GM20431 (cell line): Measurements from ENCODE around the gene TOR1B.

Source experiments
- in situ Hi-C: fragments of 300-500 bp; cut with MseI, MboI; formaldehyde crosslinking; loops from one replicate; pipeline ENCODE4 v1.15.0; 2020; ENCODE audit warnings: low sequenced_read_pairs; ENCODE audit not compliant: unreplicated experiment

Gene TOR1B

GRCh38 chr9:129810116-129810515 is 7.1 kb downstream of the TOR1B start:
- in situ Hi-C loops: no loop called here

GRCh38 chr9:129810788-129811187 is 7.8 kb downstream of the TOR1B start:
- in situ Hi-C loops: no loop called here

- in situ Hi-C loops: no loop called here
Observed at GRCh38 chr9:129811967-129812363, 9.0 kb downstream of the TOR1B start.

DNA sequence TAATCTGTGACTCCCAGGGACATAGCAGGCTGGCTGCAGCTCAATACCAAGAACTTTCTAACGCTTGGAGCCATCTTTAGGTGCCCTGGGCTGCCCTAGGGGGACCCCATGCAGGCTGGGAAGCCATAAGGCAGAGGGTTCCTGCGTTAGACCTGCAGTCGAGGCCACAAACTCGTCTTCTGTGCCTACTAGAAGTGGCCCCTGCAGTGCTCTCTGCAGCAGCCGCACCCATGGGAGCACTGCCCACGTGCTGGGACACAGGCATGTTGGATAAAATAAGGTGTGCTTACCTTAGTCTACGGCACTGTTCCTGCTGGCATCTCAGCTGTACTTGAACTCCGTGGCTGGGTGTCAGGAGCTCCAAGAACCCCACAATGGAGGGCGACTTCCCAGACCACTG is 9.4 kb downstream of the TOR1B start:
- in situ Hi-C loops: no loop called here

GRCh38 chr9:129813661-129814060 is 10.7 kb downstream of the TOR1B start:
- in situ Hi-C loops: no loop called here

DNA sequence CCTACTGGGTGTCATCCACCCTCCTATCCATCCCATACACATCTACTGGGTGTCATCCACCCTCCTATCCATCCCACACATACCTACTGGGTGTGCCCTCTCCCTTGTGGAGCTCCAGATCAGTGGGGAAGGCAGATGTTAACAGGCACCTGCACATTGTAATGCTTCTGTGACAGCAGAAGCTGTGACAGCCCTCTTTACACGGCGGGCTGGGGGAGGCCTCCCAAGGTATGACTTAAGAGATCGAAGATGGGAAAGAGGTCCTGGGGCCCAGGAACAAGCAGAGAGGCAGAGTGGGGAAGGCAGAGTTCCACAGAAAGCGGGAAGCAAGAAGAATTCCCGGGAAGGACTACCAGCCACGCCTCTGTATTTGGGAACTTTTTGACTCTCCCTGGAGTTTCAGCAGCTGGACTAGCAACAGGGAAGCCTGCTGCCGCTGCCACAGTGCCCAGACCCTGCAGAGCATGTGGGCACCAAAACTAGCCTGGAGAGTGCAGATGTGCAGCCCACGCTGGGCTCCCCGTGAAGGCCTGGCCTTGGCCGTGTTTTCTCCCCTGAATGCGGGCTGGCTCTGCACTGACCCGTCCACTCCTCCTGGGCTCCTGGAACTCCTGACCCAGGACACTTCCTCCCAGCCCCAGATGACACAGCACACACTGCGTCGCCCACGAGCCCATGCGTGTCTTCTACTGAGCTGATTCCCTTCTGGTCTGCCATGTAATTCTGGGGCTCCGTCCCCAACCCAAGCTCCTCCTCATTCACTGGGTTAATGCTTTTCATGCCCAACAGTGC is 11.6 kb downstream of the TOR1B start:
- in situ Hi-C loops: no loop called here

GRCh38 chr9:129815278-129815677 is 12.3 kb downstream of the TOR1B start:
- in situ Hi-C loops: no loop called here

- in situ Hi-C loops: no loop called here
Observed at GRCh38 chr9:129816501-129817435, 13.8 kb downstream of the TOR1B start.

DNA sequence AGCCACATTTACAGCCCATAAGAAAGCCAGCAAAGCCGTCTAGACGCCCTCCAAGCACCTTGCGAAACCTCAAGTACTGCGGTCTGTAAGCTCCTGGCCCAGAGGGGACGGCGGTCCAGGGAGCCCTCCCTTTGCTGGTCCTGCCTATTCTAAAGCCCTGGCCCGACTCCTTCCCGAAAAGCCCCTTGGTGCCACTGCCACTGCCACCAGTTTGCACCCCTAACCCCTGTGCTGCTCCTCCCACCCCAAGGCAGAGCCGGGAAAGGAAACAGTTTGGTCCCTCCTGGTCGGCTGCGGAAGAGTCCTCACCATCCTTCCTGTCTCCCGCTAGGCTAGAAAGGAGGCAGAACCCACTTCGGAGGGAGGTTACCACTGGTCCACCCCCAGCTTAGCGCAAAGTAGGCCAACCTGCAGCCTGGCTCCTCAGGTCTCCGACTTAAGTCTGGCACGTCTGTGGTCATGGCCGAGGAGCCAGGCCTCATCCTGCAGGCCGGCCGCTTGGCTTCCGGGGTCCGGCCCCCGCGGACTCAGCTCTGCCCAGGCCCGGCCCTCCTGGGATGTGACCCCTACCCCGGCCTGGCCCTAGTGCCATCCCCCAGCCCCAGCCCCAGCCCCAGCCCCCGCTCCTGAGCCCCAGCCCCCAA is 20.0 kb downstream of the TOR1B start:
- in situ Hi-C loops: no loop called here

GRCh38 chr9:129823542-129823934 is 20.6 kb downstream of the TOR1B start:
- in situ Hi-C loops: no loop called here

DNA sequence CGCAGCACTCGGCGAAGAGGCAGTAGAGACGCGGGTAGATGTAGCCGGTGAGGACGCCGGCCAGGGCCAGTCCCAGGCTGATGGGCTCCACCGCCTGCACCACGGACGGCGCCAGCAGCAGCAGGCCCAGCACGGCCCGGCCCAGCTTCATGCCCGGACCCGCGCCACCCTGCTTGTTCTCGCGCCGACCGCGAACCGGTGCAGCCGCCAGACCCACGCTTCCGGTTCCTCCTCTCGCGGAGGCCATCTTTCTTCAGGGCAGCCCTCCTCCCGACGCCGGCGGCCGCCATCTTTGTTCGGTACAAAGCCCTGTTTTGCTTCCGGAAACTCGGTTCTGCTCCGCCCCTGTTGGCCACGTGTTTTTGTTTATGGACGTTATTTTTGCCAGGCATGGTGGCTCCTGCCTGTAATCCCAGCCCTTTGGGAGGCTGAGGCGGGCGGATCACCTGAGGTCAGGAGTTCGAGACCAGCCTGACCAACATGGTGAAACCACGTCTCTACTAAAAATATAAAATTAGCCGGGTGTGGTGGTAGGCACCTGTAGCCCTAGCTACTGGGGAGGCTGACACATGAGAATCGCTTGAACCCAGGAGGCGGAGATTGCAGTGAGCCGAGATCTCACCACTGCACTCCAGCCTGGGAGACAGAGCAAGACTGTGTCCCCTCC is 21.1 kb downstream of the TOR1B start, which contains the start of gene TOR1A:
TOR1A (minus strand) TSS at position 202 of the 667 bp plus-strand sequence; CDS start at position 151, 51 bp downstream.
- in situ Hi-C loops: no loop called here

DNA sequence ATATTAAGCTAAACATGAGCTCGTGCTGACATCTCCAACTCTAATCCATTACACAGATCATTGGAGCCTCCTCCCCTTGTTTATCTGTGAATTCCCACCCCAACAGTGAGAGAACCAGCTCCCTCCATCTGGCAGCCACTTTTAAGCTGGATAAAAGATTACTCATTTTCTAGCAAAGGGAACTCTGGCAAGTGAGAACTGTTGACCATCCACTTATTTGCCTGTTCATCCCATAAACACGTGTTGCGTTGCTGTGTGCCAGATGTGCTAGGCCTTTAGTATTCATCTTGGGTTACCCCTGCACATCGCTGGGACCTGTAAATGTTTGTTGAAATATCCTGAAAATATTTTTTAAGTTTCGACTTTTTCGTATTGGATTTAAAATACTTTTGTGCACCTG is 23.4 kb downstream of the TOR1B start:
- in situ Hi-C loops: no loop called here

DNA sequence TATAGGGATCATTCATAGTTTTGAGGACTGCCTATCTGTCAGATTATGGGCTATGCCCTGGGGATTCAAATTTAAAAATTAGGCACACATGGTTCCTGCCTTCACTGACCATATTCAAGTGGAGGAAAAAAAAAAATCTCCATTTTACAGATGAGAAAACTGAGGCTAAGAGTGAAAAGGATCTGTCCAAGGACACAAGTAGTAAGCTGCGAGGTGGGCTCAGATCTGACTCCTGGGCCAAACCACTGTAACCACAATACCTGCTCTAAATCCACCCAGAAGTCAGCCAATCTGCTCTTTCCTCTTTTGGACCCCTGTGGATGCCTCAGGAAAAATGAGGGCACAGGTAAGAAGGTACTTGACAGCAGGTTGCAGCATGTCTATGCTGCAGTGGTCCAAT is 23.8 kb downstream of the TOR1B start:
- in situ Hi-C loops: no loop called here

DNA sequence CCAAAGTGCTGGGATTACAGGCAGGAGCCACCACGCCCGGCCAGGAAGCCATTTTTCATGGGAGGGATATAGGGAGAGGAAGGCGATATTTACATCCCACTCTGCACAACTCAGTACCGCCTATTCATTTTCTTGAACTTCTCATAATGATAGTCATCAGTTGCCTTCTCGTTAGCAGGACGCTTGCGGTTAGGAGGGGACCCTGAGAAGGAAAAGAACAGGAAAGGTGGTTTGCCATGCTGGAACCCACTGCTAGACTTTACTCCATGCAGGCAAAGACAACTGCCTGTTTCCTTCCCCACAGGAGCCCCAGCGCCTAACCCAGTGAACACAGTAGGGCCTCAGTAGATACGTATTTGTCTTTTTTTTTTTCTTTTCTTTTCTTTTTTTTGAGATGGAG is 25.1 kb downstream of the TOR1B start:
- in situ Hi-C loops: no loop called here

DNA sequence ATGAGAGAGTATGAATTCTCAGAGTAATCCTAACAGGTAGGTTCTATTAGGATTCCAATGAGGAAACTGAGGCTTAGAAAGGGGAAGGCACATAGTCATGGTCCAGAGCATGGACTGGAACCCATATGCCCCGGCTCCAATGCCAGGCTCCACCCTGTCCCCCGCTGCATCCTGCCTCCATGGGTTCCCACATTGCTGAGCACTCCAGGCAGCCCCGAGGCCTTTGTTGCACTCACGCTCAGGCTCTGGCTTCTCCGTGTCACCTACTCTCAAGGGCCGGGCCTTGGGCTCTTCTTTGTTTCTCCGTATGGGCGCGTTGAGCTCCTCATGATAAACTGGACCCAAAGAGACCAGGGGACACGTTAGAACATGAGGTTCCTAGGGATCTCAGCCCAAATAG is 26.0 kb downstream of the TOR1B start:
- in situ Hi-C loops: no loop called here

DNA sequence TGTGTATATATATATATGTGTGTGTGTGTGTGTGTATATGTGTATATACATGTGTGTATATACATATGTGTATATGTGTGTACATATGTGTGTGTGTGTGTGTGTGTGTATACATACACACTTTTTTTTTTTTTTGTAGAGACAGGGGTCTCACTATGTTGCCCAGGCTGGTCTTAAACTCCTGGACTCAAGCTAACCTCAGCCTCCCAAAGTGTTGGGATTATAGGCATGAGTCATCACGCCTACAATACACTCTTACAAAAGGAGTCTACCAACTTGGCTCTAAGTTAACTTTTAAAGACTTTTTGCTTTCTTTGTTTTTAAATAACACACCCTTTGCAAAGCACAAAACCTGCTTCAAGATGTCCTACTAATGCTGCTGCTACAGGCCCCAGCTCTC is 30.0 kb downstream of the TOR1B start:
- in situ Hi-C loops: no loop called here

- in situ Hi-C loops: no loop called here
Observed at GRCh38 chr9:129834489-129835127, 31.6 kb downstream of the TOR1B start.

DNA sequence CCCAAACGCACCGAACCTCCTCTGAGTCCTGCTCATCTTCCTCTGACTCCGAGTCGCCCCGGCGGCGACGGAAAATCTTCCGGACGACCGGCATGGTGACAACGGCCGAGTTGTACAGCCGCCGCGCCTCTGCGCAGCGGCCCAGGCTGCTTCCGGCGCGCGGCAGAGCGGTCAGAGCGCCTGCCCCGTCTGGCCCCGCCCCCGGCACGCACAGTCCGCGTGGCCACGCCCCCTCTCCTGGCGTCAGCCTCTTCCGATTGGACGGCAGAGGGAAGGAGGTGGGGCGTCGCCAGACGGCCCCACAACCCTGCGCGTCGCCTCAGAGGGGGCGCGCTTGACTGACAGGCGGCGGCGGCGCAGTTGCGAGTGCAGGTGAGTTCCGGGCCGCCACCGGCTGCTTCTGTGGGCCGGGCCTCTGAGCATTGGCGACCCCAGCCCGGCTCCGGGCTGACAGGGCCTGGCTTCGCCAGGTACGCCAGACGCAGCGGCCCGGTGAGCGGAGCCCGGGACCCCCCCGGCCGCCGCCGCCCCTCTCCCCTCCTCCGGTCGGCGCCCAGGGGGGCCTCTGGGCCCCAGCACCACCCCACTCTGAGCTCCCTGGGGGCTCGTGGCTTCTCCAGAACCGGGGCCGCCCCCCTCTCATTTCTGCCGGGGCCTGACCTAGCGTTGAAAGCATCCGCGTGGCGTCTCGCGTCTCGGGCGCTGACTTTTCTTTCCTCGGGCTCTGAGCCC is 32.3 kb downstream of the TOR1B start, which contains the start of the genes C9orf78 and USP20:
C9orf78 (minus strand) TSS at position 148 of the 732 bp plus-strand sequence; CDS start at position 94, 54 bp downstream.
USP20 (plus strand) TSS at position 331 of the 732 bp plus-strand sequence. CDS start 17,098 bp downstream, outside the sequence.
- in situ Hi-C loops: no loop called here

- in situ Hi-C loops: no loop called here
Observed at GRCh38 chr9:129835860-129836223, 32.9 kb downstream of the TOR1B start.
